SKM-1 (cell line): Measurements from ENCODE around the gene FAM156B.
"Not testable (repeated sequence)": the region's sequence is repeated elsewhere in the genome, so short reads cannot be mapped to it uniquely, and the experiment has no call there.

Source experiments
- DNase-seq: peaks from one replicate; lab custom pipeline; 2025; ENCODE audit not compliant: unreplicated experiment; lab: John Stamatoyannopoulos, UW

The FAM156B gene

GRCh38 chrX:52914704-52915103, 17.6 kb downstream of the FAM156B start:
- DNase-seq: not testable (repeated sequence)

- DNase-seq: no peak
These were observed 26.7 kb downstream of the FAM156B start for GRCh38 chrX:52923781-52924241.

GRCh38 chrX:52930214-52930613, 33.1 kb downstream of the FAM156B start:
- DNase-seq: not testable (repeated sequence)

- no peak for DNase-seq
These were observed 36.1 kb downstream of the FAM156B start for GRCh38 chrX:52933213-52933612.

GRCh38 chrX:52933976-52934703, 37.0 kb downstream of the FAM156B start:
- DNase-seq: no peak

GRCh38 chrX:52934704-52935469, 37.8 kb downstream of the FAM156B start:
- DNase-seq: peak; percentile 66

GRCh38 chrX:52935470-52935784, 38.3 kb downstream of the FAM156B start:
- not testable (repeated sequence) for DNase-seq

- DNase-seq: not testable (repeated sequence)
These were observed 43.6 kb downstream of the FAM156B start for GRCh38 chrX:52940704-52941103.

GRCh38 chrX:52941728-52942127, 44.6 kb downstream of the FAM156B start:
- not testable (repeated sequence) for DNase-seq

GRCh38 chrX:52945838-52946494, 48.8 kb downstream of the FAM156B start:
- DNase-seq: not testable (repeated sequence)

GRCh38 chrX:52947501-52947900, 50.4 kb downstream of the FAM156B start:
- DNase-seq: not testable (repeated sequence)

- not testable (repeated sequence) for DNase-seq
These were observed 51.1 kb downstream of the FAM156B start for GRCh38 chrX:52948265-52948664.

- not testable (repeated sequence) for DNase-seq
These were observed 52.2 kb downstream of the FAM156B start for GRCh38 chrX:52949325-52949724.

GRCh38 chrX:52949884-52950283, 52.8 kb downstream of the FAM156B start:
- DNase-seq: not testable (repeated sequence)
